H9 (cell line): ENCODE results near the gene ZSCAN5C. TPM values are rescaled to one million over a fixed set of nuclear protein-coding genes. Genes with fewer than 3 reads are reported as not detected.
"Not testable (repeated sequence)": the region's sequence is repeated elsewhere in the genome, so short reads cannot be mapped to it uniquely, and the experiment has no call there.

ENCODE experiments used
- DNase-seq: peaks from one replicate; pipeline ENCODE4 v3.0.0-alpha.2; 2017
- H2AFZ ChIP-seq: one replicate; pipeline ENCODE4 v1.6.1; 2013; ENCODE audit warnings: mild to moderate bottlenecking, low read length, control low read depth, moderate library complexity
- H2AK5ac ChIP-seq: 2 replicates; pipeline ENCODE4 v1.6.1; 2013; ENCODE audit warnings: low read length, control low read depth, mixed read lengths; ENCODE audit not compliant: insufficient read length
- H2BK120ac ChIP-seq: one replicate; pipeline ENCODE4 v1.6.1; 2013; ENCODE audit warnings: low read depth, mild to moderate bottlenecking, low read length, control low read depth, inconsistent platforms; ENCODE audit not compliant: poor library complexity, severe bottlenecking
- H2BK12ac ChIP-seq: 2 replicates; pipeline ENCODE4 v1.6.1; 2013; ENCODE audit warnings: low read length, control low read depth, mixed read lengths, low read depth; ENCODE audit not compliant: insufficient read length
- H2BK15ac ChIP-seq: 2 replicates; pipeline ENCODE4 v1.6.1; 2013; ENCODE audit warnings: low read depth, low read length, control low read depth
- H2BK20ac ChIP-seq: one replicate; pipeline ENCODE4 v1.6.1; 2013; ENCODE audit warnings: low read depth, mild to moderate bottlenecking, low read length, control low read depth, inconsistent platforms; ENCODE audit not compliant: poor library complexity, severe bottlenecking
- H2BK5ac ChIP-seq: 2 replicates; pipeline ENCODE4 v1.6.1; 2013; ENCODE audit warnings: low read length, control low read depth, mixed read lengths; ENCODE audit not compliant: insufficient read length
- H3K14ac ChIP-seq: 2 replicates; pipeline ENCODE4 v1.6.1; 2013; ENCODE audit warnings: low read length, control low read depth; ENCODE audit not compliant: insufficient read depth
- H3K18ac ChIP-seq: 2 replicates; pipeline ENCODE4 v1.6.1; 2013; ENCODE audit warnings: low read depth, mild to moderate bottlenecking, mixed read lengths, low read length, control low read depth; ENCODE audit not compliant: insufficient read length
- H3K23ac ChIP-seq: 2 replicates; pipeline ENCODE4 v1.6.1; 2013; ENCODE audit warnings: low read length, control low read depth, mixed read lengths, low read depth; ENCODE audit not compliant: insufficient read length
- H3K23me2 ChIP-seq: 2 replicates; pipeline ENCODE4 v1.6.1; 2013; ENCODE audit warnings: low read depth, mild to moderate bottlenecking, mixed read lengths, low read length, control low read depth; ENCODE audit not compliant: insufficient read length, poor library complexity, severe bottlenecking
- H3K27ac ChIP-seq: 2 replicates; pipeline ENCODE4 v1.5.1; 2013; ENCODE audit warnings: low read length, control low read depth, mixed read lengths, low read depth; ENCODE audit not compliant: insufficient read length
- H3K27me3 ChIP-seq: 2 replicates; pipeline ENCODE4 v1.6.1; 2013; ENCODE audit warnings: low read length, control low read depth, inconsistent platforms; ENCODE audit not compliant: insufficient read depth
- H3K4ac ChIP-seq: 2 replicates; pipeline ENCODE4 v1.6.1; 2013; ENCODE audit warnings: low read depth, mild to moderate bottlenecking, control low read depth, inconsistent platforms, low read length, moderate library complexity
- H3K4me1 ChIP-seq: 2 replicates; pipeline ENCODE4 v1.6.1; 2013; ENCODE audit warnings: low read length, control low read depth, inconsistent platforms; ENCODE audit not compliant: insufficient read depth
- H3K4me2 ChIP-seq: 2 replicates; pipeline ENCODE4 v1.6.1; 2013; ENCODE audit warnings: low read length, control low read depth, mixed read lengths; ENCODE audit not compliant: insufficient read length, insufficient read depth
- H3K56ac ChIP-seq: 2 replicates; pipeline ENCODE4 v1.6.1; 2013; ENCODE audit warnings: low read depth, mild to moderate bottlenecking, mixed read lengths, low read length, control low read depth; ENCODE audit not compliant: insufficient read length
- H3K79me1 ChIP-seq: 2 replicates; pipeline ENCODE4 v1.6.1; 2013; ENCODE audit warnings: low read depth, mild to moderate bottlenecking, moderate library complexity, low read length, control low read depth, inconsistent platforms; ENCODE audit not compliant: insufficient read depth, poor library complexity, severe bottlenecking
- H3K79me2 ChIP-seq: 2 replicates; pipeline ENCODE4 v1.6.1; 2013; ENCODE audit warnings: low read length, control low read depth, inconsistent platforms; ENCODE audit not compliant: insufficient read depth
- H3K9ac ChIP-seq: 2 replicates; pipeline ENCODE4 v1.6.1; 2013; ENCODE audit warnings: low read length, control low read depth, mixed read lengths; ENCODE audit not compliant: insufficient read length; ENCODE audit errors: extremely low read depth
- H3K9me3 ChIP-seq: one replicate; pipeline ENCODE4 v1.6.1; 2013; ENCODE audit warnings: low read depth, low read length, inconsistent platforms; ENCODE audit not compliant: control insufficient read depth
- H3T11ph ChIP-seq: one replicate; pipeline ENCODE4 v1.6.1; 2013; ENCODE audit warnings: mild to moderate bottlenecking, low read length, control low read depth, inconsistent platforms
- H4K20me1 ChIP-seq: one replicate; pipeline ENCODE4 v1.6.1; 2013; ENCODE audit not compliant: control insufficient read depth, insufficient read length, insufficient read depth
- H4K5ac ChIP-seq: 2 replicates; pipeline ENCODE4 v1.6.1; 2013; ENCODE audit warnings: low read depth, mild to moderate bottlenecking, mixed read lengths, low read length, control low read depth; ENCODE audit not compliant: insufficient read length
- H4K8ac ChIP-seq: replicated peaks from 2 replicates; pipeline ENCODE4 v1.6.1; 2013; ENCODE audit warnings: low read length, control low read depth, mixed read lengths, low read depth; ENCODE audit not compliant: insufficient read length
- H4K91ac ChIP-seq: 2 replicates; pipeline ENCODE4 v1.6.1; 2013; ENCODE audit warnings: low read depth, mild to moderate bottlenecking, moderate library complexity, mixed read lengths, low read length, control low read depth; ENCODE audit not compliant: insufficient read length
- H3K27ac Mint-ChIP-seq, 3 experiments: 2 replicates in 2 of 3; 3 replicates in 1 of 3; pipeline ENCODE4 v1.8.0; 2020 to 2021; ENCODE audit warnings: mixed read lengths in 3 of 3, mild to moderate bottlenecking in 1 of 3, moderate library complexity in 1 of 3
- H3K27me3 Mint-ChIP-seq: 2 replicates; pipeline ENCODE4 v1.8.0; 2021; ENCODE audit warnings: low read depth, mild to moderate bottlenecking, moderate library complexity, mixed read lengths
- H3K36me3 Mint-ChIP-seq, 3 experiments: 2 replicates in 2 of 3; 3 replicates in 1 of 3; pipeline ENCODE4 v1.8.0; 2020 to 2021; ENCODE audit warnings: low read depth in 3 of 3, mixed read lengths in 3 of 3; ENCODE audit not compliant: insufficient read depth in 1 of 3
- H3K4me1 Mint-ChIP-seq, 2 experiments: 2 replicates each; pipeline ENCODE4 v1.8.0; 2020; ENCODE audit warnings: mixed read lengths in 2 of 2
- H3K4me3 Mint-ChIP-seq, 2 experiments: 2 replicates in 1 of 2; 3 replicates in 1 of 2; pipeline ENCODE4 v1.8.0; 2020 to 2021; ENCODE audit warnings: mild to moderate bottlenecking in 2 of 2, mixed read lengths in 2 of 2, moderate library complexity in 1 of 2
- H3K9me3 Mint-ChIP-seq, 2 experiments: 2 replicates in 1 of 2; 3 replicates in 1 of 2; pipeline ENCODE4 v1.8.0; 2020; ENCODE audit warnings: mild to moderate bottlenecking in 2 of 2, mixed read lengths in 2 of 2, moderate library complexity in 1 of 2
- CTCF ChIP-seq: fragments of 200-600 bp; sonication (generic); conservative IDR thresholded peaks from 3 replicates; pipeline ENCODE4 v1.8.0; 2021; ENCODE audit warnings: antibody characterized with exemption, mild to moderate bottlenecking
- WGBS: extraction: QIAGEN DNeasy Blood & Tissue Kit; methylation state at CpG from one replicate; pipeline ENCODE4 v1.1.7; 2013; ENCODE audit warnings: missing lambda C conversion rate, low lambda C conversion rate, mixed read lengths; ENCODE audit not compliant: insufficient read length; ENCODE audit errors: extremely low coverage; 5-methylcytosine and 5-hydroxymethylcytosine counted together
- total RNA-seq: library from RNA; stranded (reverse); gene quantifications from 2 replicates; pipeline ENCODE4 v1.2.1, GENCODE V29; 2021

ZSCAN5C gene
- total RNA-seq, 1 experiment from 2014 or later, result not detected

GRCh38 chr19:56193981-56194640, 8.0 kb upstream of the ZSCAN5C start:
- Histone ChIP-seq H3K23me2 (no peaks in the 10 kb centered on the region), H2BK20ac (no peak overlapping the region), H3K27me3 (no peaks in the 10 kb centered on the region), H3K9ac (no peak overlapping the region), H3T11ph (no peak overlapping the region), H2BK120ac (no peak overlapping the region), H3K79me2 (no peaks in the 10 kb centered on the region), H3K14ac (no peak overlapping the region), H3K18ac (no peak overlapping the region), H3K79me1 (no peaks in the 10 kb centered on the region), H3K56ac (no peak overlapping the region), H2BK12ac (no peak overlapping the region), H3K23ac (no peak overlapping the region), H3K4ac (no peak overlapping the region), H2BK5ac (no peak overlapping the region), H2AK5ac (no peak overlapping the region), H3K4me1 (no peaks in the 10 kb centered on the region), H4K91ac (no peak overlapping the region), H3K27ac (no peak overlapping the region), H4K5ac (no peak overlapping the region), H4K20me1 (no peaks in the 10 kb centered on the region), H3K4me2 (no peak overlapping the region), H3K9me3 (no peaks in the 10 kb centered on the region), H2BK15ac (no peak overlapping the region), H4K8ac (no peak overlapping the region), H2AFZ (no peak overlapping the region)
- TF ChIP-seq CTCF, result no peak
- Mint-ChIP-seq H3K4me3 (no peak overlapping the region), H3K27me3 (peaks cover 12% of the 10 kb centered on the region), H3K4me1 (no peaks in the 10 kb centered on the region), H3K36me3 (no peaks in the 10 kb centered on the region), H3K9me3 (peaks cover 0 to 51% of the 10 kb centered on the region in 2 experiments; a peak in 2 of 5 replicates), H3K27ac (no peak overlapping the region)
- no peak for DNase-seq
- WGBS, result no CpG with 5 or more reads among the region's 12 CpGs

- not testable (repeated sequence) for H3K27ac ChIP-seq, H3T11ph ChIP-seq, H3K27me3 ChIP-seq, H3K14ac ChIP-seq, DNase-seq, H3K36me3 Mint-ChIP-seq, H3K4me1 Mint-ChIP-seq, H3K4ac ChIP-seq, H3K4me2 ChIP-seq, H2AK5ac ChIP-seq, H3K4me1 ChIP-seq, H4K8ac ChIP-seq, H2BK15ac ChIP-seq, H4K20me1 ChIP-seq, H2AFZ ChIP-seq, H4K91ac ChIP-seq, H3K27ac Mint-ChIP-seq, H3K18ac ChIP-seq, H3K4me3 Mint-ChIP-seq, H4K5ac ChIP-seq, H2BK120ac ChIP-seq, H3K56ac ChIP-seq, H3K23ac ChIP-seq, H2BK20ac ChIP-seq, H2BK5ac ChIP-seq, H3K79me2 ChIP-seq, H3K23me2 ChIP-seq, H3K79me1 ChIP-seq, H2BK12ac ChIP-seq, H3K9ac ChIP-seq, H3K9me3 ChIP-seq
- Mint-ChIP-seq H3K27me3 (peaks cover 12% of the 10 kb centered on the region), H3K9me3 (peaks cover 0 to 38% of the 10 kb centered on the region in 2 experiments; a peak in 2 of 5 replicates)
- WGBS, result no CpG with 5 or more reads among the region's 23 CpGs
Observed at GRCh38 chr19:56197646-56198045, 4.4 kb upstream of the ZSCAN5C start, which contains the start of gene ZSCAN5B. Gene ZSCAN5B, minus strand, starts transcription at chr19:56197783. Its CDS starts 4,731 bp downstream, at chr19:56193052.
